Tibial nerve (tissue), 4 donors: Measurements from ENCODE around the gene ASCC1.

Source experiments
- CTCF ChIP-seq, 5 experiments: fragments of 200-600 bp in 3 of 5; fragments of 450-650 bp in 2 of 5; sonication (generic) in 3 of 5; IDR thresholded peaks; one replicate each; pipeline ENCODE4 v1.5.1; 2016 to 2019; ENCODE audit warnings: antibody characterized with exemption in 5 of 5, mild to moderate bottlenecking in 3 of 5, moderate library complexity in 2 of 5
- EP300 ChIP-seq, 2 donors: sonication (generic); formaldehyde crosslinking; IDR thresholded peaks; one replicate each; pipeline ENCODE4 v1.6.1; 2017; ENCODE audit warnings: antibody characterized with exemption in 2 of 2, mild to moderate bottlenecking in 1 of 2
- POLR2A ChIP-seq, 2 donors: fragments of 450-650 bp; IDR thresholded peaks; one replicate each; pipeline ENCODE4 v1.6.1; 2017; ENCODE audit warnings: antibody characterized with exemption in 2 of 2, mild to moderate bottlenecking in 2 of 2, moderate library complexity in 2 of 2

GRCh38 chr10:72146071-72146470, 70.0 kb downstream of the ASCC1 start:
- TF ChIP-seq CTCF (IDR thresholded peaks at IDR 0.05) = no peak
- no peak for TF ChIP-seq EP300 (IDR thresholded peaks at IDR 0.05)
- TF ChIP-seq POLR2A (IDR thresholded peaks at IDR 0.05) = no peak
